Ishikawa (cell line): ENCODE measurements around the gene TRPV4.

ENCODE experiments used
- CEBPB ChIP-seq: IDR thresholded peaks from 2 replicates; pipeline ENCODE4 v1.6.1; 2012
- CREB1 ChIP-seq: IDR thresholded peaks from 2 replicates; pipeline ENCODE4 v1.6.1; 2012; ENCODE audit warnings: low read depth
- EP300 ChIP-seq: IDR thresholded peaks from 2 replicates; pipeline ENCODE4 v1.6.1; 2012; ENCODE audit warnings: borderline replicate concordance
- FOXM1 ChIP-seq: IDR thresholded peaks from 2 replicates; pipeline ENCODE4 v1.6.1; 2012; ENCODE audit warnings: low read depth, borderline replicate concordance
- MAX ChIP-seq: IDR thresholded peaks from 2 replicates; pipeline ENCODE4 v1.6.1; 2012
- NFIC ChIP-seq: IDR thresholded peaks from 2 replicates; pipeline ENCODE4 v1.6.1; 2012
- REST ChIP-seq: IDR thresholded peaks from 2 replicates; pipeline ENCODE4 v1.6.1; 2012; ENCODE audit warnings: low read depth, mild to moderate bottlenecking
- TAF1 ChIP-seq: IDR thresholded peaks from 2 replicates; pipeline ENCODE4 v1.6.1; 2012; ENCODE audit warnings: low read depth, mild to moderate bottlenecking
- YY1 ChIP-seq: IDR thresholded peaks from 2 replicates; pipeline ENCODE4 v1.6.1; 2012; ENCODE audit warnings: low read depth

- TF ChIP-seq MAX (no peak), REST (no peak), CREB1 (no peak), FOXM1 (no peak), CEBPB (no peak), NFIC (no peak), YY1 (no peak), EP300 (no peak), TAF1 (no peak)
These were observed 8.8 kb upstream of the TRPV4 start for GRCh38 chr12:109842021-109842420.
